HL-60/S4 treated with phorbol 12-myristate 13-acetate at 8.2 ng/mL for 4 days and 3 days (cell line): ENCODE results near the gene SENP6.
"Not testable (repeated sequence)": the region's sequence is repeated elsewhere in the genome, so short reads cannot be mapped to it uniquely, and the experiment has no call there.

ENCODE experiments used
- in situ Hi-C: fragments of 300-500 bp; cut with MboI; formaldehyde crosslinking; loops from 2 replicates; pipeline ENCODE4 v1.15.0; 2022; ENCODE audit warnings: low sequenced_read_pairs

The SENP6 gene

DNA sequence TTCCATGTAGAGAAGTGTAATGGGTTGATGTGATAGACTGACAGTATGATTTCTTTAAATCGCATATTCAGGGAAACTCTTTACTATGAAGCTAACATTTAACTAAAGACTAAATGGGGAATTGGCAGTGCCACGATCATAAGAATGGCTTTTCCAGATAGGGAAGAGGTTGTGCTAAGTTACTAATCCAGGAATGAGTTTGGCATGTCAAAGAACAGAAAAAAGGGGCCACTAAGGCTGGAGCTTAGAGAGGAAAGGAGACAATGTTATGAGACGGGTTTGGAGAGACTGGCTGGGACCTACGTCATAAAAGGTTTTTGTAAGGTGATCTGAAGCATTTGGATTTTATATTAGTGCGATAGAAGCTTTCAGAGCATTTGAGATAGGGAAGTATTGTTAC lies 40.6 kb downstream of the SENP6 start:
- in situ Hi-C loops: no loop called here

DNA sequence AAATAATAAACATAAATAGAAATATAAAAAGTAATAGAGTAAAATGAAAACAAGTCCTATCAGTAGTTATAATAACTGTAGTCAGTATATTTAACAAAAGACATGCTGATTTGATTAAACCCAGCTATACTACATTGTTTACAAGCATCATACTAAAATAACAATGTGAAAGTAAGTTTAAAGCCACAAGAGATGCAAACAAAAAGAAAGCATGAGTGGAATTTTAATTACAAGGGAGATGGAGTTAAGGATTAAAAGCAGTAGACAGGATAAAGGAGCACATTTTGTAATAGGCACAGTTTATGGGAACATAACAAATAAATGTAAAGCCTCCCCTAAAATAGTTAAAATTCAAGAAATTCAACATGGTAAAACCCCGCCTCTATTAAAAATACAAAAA lies 41.5 kb downstream of the SENP6 start:
- in situ Hi-C loops: no loop called here

DNA sequence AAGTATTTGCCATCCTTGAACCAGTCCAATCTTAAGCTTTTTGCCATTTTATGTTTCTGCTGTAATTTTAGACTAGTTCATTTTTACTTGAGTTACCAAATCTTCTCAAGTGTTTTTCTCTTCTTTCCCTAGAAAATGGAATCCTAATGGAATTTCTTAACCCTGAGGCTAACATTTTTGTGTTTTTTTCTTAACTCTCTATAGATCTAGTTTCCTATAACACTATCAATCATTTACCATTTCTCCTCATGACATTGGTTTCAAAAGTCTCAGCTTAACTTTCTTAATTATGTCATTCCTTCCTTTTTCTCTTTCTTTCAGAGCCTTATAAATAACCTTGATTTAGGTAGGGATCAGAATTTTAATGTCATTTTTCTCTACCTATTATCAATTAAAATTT lies 54.8 kb downstream of the SENP6 start:
- in situ Hi-C loops: no loop called here

DNA sequence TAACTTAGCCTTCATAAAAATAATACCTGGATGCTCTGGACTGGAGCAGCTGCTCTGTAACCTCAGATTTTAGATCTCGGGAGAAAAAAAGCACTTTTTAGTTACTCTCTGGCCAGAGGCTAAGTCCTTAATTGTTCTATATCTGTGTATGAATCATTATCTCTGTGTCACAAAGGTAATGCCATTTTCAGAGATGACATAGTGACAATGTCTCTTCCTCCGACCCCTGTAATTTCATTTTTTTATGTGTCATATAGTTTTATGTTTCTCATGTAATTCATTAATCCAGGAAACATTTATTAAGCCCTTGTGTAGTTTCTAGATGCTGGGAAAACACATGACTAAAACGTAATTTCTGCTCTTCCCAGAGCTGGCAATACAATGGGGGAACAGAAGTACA lies 55.6 kb downstream of the SENP6 start:
- in situ Hi-C loops: no loop called here

DNA sequence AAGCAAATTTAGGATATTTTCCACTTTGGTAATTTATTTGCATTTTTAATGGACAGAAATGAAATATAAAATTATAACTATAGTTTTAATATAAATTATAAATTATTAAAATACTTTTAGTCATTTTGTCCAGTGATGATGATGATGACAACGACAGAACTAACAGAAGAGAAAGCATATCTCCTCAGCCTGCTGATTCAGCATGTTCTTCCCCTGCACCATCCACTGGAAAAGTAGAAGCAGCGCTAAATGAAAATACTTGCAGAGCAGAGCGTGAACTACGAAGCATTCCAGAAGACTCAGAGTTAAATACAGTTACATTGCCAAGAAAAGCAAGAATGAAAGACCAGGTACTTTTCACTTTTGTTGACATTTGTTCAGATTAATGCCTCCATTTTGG lies 64.9 kb downstream of the SENP6 start:
- in situ Hi-C loops: no loop called here

DNA sequence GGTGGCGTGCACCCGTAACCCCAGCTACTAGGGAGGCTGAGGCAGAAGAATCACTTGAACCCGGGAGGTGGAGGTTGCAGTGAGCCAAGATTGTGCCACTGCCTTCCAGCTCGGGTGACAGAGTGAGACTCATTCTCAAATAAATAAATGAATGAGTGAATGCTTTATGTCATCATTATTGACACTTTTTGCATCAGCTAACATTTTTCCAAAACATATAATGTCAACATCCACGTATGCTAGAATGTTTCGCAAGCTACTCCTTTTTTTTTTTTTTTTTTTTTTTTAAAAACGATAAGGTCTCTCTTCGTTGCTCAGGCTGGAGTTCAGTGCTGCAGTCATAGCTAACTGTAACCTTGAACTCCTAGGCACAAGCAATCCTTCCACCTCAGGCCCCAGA lies 72.2 kb downstream of the SENP6 start:
- in situ Hi-C loops: no loop called here

DNA sequence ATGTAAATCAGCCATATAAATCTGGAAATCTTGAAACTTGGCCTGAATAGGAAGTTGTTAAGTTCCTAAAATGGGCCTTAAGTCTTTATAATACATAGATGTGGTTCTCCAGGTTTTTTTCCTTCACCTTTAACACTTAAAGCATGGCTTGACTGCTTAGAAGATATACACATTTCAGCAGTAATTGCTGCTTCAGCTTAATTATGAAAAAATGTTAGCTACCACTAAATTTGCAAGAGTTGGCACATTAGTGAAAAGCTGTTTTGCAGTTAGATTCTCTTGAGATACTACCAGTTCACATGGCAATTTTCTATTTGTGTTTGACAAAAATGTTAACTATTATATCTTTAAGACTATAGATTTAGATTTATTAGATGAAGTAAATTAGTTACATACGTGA lies 74.7 kb downstream of the SENP6 start:
- in situ Hi-C loops: no loop called here

DNA sequence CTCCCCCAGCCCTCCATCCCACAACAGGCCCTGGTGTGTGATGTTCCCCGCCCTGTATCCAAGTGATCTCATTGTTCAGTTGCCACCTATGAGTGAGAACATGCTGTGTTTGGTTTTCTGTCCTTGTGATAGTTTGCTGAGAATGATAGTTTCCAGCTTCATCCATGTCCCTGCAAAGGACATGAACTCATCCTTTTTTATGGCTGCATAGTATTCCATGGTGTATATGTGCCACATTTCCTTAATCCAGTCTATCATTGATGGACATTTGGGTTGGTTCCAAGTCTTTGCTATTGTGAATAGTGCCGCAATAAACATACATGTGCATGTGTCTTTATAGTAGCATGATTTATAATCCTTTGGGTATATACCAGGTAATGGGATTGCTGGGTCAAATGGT lies 80.9 kb downstream of the SENP6 start:
- in situ Hi-C loops: not testable (repeated sequence)

DNA sequence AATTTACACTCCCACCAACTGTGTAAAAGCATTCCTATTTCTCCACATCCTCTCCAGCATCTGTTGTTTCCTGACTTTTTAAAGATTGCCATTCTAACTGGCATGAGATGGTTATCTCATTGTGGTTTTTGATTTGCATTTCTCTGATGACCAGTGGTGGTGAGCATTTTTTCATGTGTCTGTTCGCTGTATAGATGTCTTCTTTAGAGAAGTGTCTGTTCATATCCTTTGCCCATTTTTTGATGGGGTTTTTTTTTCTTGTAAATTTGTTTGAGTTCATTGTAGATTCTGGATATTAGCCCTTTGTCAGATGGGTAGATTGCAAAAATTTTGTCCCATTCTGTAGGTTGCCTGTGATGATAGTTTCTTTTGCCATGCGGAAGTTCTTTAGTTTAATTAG lies 81.3 kb downstream of the SENP6 start:
- in situ Hi-C loops: not testable (repeated sequence)

DNA sequence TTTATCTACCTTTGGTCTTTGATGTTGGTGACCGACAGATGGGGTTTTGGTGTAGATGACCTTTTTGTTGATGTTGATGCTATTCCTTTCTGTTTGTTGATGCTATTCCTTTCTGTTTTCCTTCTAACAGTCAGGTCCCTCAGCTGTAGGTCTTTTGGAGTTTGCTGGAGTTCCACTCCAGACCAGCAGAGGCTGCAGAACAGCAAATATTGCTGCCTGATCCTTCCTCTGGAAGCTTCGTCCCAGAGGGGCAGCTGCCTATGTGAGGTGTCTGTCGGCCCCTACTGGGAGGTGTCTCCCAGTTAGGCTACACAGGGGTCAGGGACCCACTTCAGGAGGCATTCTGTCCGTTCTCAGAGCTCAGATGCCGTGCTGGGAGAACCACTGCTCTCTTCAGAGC lies 85.9 kb downstream of the SENP6 start:
- in situ Hi-C loops: not testable (repeated sequence)

DNA sequence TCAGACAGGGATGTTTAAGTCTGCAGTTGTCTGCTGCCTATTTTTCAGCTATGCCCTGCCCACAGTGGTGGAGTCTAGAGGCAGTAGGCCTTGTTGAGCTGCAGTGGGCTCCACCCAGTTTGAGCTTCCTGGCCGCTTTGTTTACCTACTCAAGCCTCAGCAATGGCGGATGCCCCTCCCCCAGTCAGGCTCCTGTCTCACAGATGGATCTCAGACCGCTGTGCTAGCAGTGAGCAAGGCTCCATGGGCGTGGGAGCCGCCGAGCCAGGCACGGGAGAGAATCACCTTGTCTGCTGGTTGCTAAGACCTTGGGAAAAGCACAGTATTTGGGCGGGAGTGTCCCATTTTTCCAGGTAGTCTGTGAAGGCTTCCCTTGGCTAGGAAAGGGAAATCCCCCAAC lies 86.3 kb downstream of the SENP6 start:
- in situ Hi-C loops: not testable (repeated sequence)

DNA sequence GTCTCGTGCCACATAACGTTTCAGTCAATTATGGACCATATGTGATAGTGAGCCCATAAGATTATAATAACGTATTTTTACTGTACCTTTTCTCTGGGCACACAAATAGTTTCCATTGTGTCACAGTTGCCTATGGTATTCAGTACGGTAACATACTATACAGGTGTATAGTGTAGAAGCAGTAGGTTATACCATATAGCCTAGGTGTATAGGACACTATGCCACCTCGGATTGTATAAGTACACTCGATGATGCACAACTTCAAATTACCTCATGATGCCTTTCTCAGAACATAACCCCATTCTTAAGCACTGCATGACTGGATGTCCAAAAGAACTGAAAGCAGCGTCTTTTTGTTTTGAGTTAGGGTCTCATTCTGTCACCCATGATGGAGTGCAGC lies 87.9 kb downstream of the SENP6 start:
- in situ Hi-C loops: no loop called here

DNA sequence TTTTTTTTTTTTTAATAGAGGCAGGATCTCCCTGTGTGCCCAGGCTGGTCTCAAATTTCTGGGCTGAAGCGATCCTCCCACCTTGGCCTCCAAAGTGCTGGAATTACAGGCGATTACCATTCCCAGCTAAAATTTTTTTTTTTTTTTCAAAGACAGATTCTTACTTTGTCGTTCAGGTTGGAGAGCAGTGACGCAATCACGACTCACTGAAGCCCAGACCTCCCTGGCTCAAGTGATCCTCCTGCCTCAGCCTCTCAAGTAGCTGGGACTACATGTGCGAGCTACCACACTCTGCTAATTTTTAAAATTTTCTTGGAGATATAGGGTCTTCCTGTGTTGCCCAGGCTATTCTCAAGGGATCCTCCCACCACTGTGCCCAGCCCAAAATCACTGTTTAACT lies 89.3 kb downstream of the SENP6 start:
- in situ Hi-C loops: no loop called here

DNA sequence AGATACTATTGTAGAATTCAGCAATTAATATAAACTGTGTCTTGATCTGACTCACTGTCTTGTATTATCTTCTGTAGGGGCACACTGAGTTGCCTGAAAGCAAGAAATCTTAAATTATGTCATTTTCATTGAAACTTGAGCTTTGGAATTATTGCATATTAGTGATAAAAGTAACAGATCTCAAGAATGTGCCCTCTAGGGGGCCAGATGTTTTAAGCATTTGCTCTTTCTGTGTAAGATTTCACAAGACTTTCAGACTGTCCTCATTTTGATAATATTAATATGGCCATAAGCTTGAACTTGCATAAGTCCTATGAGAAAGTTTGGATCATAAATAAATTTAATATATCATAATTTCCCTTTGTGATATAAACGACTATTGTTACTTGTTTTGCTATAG lies 91.9 kb downstream of the SENP6 start:
- in situ Hi-C loops: no loop called here

DNA sequence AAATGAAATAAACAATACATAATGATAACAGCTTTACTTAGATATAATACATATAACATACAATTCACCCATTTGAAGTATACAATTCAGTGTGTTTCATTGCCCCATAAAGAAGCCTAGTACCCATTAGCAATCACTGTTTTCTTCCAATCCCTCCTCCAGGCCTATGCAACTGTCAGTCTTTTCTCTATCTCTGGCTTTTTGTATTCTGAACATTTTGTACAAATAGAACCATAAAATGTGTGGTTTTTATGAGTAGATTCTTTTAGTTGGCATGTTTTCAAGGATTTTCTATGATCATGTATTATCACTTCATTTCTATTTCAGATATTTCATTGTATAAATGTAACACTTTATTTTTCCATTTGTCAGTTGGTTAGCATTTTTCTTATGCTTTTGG lies 92.7 kb downstream of the SENP6 start:
- in situ Hi-C loops: no loop called here

DNA sequence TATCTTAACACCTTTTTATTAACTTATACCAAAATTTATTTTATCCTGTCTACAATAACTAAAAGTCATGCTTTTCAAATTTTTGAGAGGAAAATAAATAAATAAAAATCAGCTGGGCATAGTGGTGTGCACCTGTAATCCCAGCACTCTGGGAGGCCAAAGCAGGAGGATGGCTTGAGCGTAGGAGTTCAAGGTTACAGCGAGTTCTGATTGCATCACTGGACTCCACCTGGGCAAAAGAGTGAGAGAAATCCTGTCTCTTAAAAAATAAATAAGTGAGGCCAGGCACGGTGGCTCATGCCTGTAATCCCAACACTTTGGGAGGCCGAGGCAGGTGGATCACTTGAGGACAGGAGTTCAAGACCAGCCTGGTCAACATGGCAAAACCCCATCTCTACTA lies 106.7 kb downstream of the SENP6 start:
- in situ Hi-C loops: not testable (repeated sequence)

DNA sequence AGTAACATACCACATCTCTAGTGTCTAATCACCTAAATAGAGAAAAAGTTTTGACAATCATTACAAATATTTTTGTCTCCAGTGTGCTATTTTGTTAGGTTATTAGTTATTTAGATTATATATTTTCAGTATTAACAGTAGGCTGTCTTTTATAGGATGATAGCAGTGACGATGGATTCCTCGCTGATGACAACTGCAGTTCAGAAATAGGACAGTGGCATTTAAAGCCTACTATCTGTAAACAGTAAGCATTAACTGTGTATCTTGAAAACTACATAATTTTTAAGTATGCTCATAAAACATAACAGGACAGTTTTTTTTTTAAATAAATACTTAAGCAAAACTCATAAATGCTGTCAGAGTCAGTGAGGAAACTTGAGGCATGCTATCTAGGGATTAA lies 109.5 kb downstream of the SENP6 start:
- in situ Hi-C loops: no loop called here

DNA sequence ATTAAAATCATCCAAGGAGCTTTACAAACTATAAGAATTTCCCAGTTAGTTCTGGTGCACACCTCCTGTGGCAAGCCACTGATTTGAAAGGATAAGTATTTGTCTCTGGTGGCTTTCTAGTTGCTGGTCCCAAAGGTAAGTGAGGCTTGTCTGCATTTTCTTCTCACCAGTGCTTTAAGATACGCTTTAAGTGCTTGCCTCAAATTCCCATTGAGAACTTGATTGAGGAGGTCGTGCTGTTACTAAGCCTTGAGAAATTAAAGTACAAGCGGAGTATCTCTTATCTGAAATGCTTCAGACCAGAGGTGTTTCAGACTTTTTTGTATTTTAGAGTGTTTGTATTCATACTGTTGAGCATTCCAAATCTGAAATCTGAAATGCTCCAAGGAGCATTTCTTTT lies 117.5 kb downstream of the SENP6 start:
- in situ Hi-C loops: no loop called here

DNA sequence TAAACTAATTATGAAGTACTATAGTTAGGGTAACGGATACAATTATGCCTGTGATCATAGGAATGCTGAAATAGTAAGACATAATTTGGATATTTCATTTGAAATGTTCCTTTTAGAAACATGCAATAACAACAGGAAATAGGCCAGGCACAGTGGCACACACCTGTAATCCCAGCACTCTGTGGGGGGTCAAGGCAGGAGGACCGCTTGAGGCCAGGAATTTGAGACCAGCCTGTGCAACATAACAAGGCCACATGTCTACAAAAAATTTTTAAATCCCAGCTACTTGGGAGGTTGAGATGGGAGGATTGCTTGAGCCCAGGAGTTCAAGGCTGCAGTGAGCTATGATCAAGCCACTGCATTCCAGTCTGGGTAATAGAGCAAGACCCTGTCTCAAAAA lies 121.7 kb downstream of the SENP6 start:
- in situ Hi-C loops: no loop called here

DNA sequence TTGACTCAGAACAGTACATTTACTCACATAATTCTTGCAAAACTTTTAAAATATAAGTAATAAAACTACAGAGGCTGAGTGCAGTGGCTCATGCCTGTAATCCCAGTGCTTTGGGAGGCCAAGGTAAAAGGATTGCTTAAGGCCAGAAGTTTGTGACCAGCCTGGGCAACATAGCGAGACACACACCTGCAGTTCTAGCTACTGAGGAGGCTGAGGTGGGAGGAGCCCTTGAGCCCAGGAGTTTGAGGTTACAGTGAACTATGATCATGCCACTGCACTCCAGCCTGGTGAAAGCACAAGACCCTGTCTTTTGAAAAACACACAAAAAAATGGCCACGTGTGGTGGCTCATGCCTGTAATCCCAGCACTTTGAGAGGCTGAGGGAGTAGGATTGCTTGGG lies 125.5 kb downstream of the SENP6 start:
- in situ Hi-C loops: no loop called here

DNA sequence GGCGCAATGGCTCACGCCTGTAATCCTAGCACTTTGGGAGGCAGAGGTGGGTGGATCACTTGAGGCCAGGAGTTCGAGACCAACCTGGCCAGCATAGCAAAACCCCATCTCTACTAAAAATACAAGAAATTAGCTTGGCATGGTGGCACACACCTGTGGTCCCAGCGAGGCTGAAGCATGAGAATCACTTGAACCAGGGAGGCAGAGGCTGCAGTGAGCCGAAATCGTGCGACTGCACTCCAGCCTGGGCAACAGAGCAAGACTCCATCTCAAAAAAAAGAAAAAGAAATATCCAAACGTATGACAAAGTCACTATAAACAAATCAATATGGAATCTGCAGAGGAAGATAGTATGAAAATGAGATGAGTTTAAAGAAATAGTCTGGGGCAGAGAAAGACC lies 129.3 kb downstream of the SENP6 start:
- in situ Hi-C loops: not testable (repeated sequence)

DNA sequence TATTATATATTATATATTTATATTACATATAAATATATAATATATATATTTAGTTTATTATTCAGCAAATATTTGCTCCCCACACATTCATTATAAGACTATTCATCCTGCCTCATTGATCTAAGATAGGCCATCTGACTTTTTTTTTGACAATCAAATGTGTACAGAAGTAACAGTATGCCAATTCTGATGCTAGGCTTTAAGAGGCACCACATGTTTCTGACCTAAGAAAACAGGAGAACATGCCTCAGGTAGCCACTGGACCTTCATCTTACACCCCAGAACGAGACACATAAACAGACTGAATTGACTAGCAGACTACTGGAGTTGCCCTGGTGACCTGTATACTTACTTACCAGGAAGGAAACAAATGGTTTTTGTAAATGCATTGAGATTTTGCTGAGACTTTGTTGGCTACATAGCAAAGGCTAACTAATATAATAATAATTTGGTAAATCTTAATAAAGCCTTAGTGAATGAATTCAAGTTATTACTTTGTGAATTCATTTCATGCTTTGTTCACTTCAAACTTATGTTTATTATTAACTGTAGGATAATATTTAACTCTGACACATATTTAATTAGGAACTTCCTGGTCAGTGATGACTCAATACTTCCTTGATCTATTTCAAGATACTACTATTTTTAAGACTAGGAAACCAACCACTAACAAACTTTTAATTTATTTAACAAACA lies 134.0 kb downstream of the SENP6 start:
- in situ Hi-C loops: no loop called here

DNA sequence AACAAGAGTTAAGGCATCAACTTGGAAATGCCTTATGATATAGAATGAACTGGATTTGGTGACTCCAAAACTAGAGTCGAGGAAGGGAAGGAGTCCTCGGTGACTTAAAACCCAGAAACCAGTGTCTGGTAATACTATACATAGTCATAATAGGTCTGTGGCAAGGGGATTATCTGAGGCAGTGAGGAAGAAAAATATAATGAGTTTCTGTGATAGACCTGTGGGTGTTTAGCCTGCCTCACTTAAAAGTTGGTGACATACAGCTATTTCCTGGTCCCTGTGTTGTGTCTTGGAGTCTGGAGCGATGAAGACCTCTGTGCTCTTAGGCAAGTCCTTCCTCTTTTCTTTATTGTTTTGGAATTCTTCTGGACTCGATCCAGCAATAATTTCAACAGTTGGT lies 142.3 kb downstream of the SENP6 start:
- in situ Hi-C loops: no loop called here

DNA sequence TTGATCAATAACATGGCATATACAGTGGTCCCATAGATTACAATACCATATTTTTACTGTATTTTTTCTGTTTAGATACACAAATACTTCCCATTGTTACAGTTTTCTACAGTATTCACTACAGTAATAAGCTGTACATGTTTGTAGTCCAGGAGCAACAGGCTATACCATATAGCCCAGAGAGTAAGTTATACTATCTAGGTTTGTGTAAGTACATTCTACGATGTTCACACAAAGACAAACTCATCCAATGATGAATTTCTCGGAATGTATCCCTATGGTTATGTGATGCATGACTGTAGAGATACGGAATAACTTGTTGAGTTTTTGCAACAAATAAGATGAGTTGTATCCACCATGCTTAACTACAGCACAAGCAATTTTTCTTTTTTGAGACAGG lies 143.7 kb downstream of the SENP6 start:
- in situ Hi-C loops: no loop called here
